GM12891 (cell line): ENCODE measurements around the gene HS3ST4.

Experiments used
- DNase-seq: peaks from one replicate; pipeline ENCODE4 v3.0.0; 2011; ENCODE audit warnings: low spot score; ENCODE audit not compliant: insufficient read length
- FAIRE-seq: peaks from 2 replicates; lab custom pipeline; 2011; peaks lifted over from hg19 to GRCh38; lab: Jason Lieb, UNC
- PAX5 ChIP-seq: IDR thresholded peaks from 2 replicates; pipeline ENCODE4 v1.6.1; 2011; ENCODE audit warnings: low read length, moderate library complexity, mild to moderate bottlenecking; ENCODE audit not compliant: insufficient read depth, severe bottlenecking
- POLR2A ChIP-seq: IDR thresholded peaks from 2 replicates; pipeline ENCODE4 v1.6.1; 2011; ENCODE audit warnings: low read depth, low read length, control low read depth
- POLR2AphosphoS5 ChIP-seq: IDR thresholded peaks from 2 replicates; pipeline ENCODE4 v1.6.1; 2011; ENCODE audit warnings: low read depth, low read length, control low read depth
- POU2F2 ChIP-seq: IDR thresholded peaks from 2 replicates; pipeline ENCODE4 v1.6.1; 2011; ENCODE audit warnings: low read depth, mild to moderate bottlenecking, control low read depth, low read length, moderate library complexity
- SPI1 ChIP-seq: IDR thresholded peaks from 2 replicates; pipeline ENCODE4 v1.6.1; 2011; ENCODE audit warnings: low read depth, low read length, control low read depth
- TAF1 ChIP-seq: IDR thresholded peaks from 2 replicates; pipeline ENCODE4 v1.6.1; 2011; ENCODE audit warnings: low read depth, low read length, control low read depth

HS3ST4 gene

DNA sequence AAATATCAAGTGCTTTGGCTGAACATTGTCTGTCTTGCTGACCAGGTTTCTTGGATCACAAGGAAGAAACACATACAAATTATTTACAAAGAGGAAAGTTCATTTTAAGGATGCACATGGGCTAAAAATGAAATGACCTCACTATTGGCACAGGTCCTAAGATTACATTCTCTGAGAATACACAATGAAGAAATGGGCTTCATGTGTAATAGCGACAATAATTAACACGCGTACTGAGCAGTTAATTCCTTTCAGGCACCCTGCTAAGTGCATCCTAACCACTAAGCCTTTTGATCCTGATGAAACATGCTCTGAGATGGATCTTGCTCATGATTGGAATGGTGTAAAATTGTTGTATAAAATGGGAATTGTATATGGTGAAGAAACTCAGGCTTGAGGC lies 429.0 kb downstream of the HS3ST4 start:
- TF ChIP-seq POLR2A: no peak
- no peak for TF ChIP-seq POU2F2
- TF ChIP-seq PAX5: no peak
- TF ChIP-seq SPI1: no peak
- TF ChIP-seq POLR2AphosphoS5: no peak
- TF ChIP-seq TAF1: no peak
- no peak for DNase-seq
- FAIRE-seq: no peak

DNA sequence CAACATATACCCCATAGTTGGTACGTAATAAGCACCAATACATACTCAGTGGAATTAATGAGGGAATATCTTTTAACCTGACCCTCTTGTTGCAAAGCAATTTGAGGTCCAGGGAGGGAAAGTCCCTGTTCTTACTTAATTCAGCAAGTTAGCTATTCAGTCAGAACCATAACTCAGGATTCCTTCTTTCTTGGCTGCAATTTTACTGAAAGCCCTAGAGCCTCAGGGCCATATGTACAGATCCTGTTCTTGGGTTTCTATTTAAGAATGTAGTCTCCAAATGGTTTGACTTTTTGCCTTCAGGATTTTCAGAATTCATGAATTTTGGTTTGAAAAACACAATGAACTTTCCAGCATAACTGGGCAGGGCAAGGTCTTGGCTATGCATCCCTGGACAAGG lies 436.5 kb downstream of the HS3ST4 start:
- FAIRE-seq: no peak

DNA sequence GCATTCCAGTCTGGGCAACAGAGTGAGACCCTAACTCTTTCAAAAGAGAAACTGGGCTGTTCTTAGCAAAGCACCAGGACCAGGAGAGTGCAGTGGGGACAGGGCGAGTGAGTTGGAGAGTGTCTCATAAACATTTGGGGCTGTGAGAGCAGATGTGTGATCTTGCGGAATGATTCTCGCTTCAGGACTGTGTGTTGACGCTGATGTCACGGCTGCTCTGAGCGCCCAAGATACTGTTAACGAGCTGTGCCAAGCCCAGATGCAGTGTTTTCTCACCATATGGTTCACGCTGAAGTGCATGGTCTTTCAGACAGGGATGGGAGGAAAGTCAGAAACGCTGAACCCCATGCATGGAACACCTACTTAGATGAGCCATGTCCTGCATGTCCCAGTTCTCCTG lies 438.2 kb downstream of the HS3ST4 start:
- TF ChIP-seq SPI1: no peak
- TF ChIP-seq POU2F2: no peak
- TF ChIP-seq PAX5: no peak
- no peak for TF ChIP-seq TAF1
- TF ChIP-seq POLR2AphosphoS5: no peak
- TF ChIP-seq POLR2A: no peak
- no peak for FAIRE-seq
- DNase-seq: no peak

More for the DNA sequence above, 436.5 kb downstream of the HS3ST4 start:
- DNase-seq: no peak
- TF ChIP-seq POU2F2: no peak
- TF ChIP-seq PAX5: no peak
- no peak for TF ChIP-seq POLR2A
- TF ChIP-seq TAF1: no peak
- no peak for TF ChIP-seq POLR2AphosphoS5
- TF ChIP-seq SPI1: no peak

DNA sequence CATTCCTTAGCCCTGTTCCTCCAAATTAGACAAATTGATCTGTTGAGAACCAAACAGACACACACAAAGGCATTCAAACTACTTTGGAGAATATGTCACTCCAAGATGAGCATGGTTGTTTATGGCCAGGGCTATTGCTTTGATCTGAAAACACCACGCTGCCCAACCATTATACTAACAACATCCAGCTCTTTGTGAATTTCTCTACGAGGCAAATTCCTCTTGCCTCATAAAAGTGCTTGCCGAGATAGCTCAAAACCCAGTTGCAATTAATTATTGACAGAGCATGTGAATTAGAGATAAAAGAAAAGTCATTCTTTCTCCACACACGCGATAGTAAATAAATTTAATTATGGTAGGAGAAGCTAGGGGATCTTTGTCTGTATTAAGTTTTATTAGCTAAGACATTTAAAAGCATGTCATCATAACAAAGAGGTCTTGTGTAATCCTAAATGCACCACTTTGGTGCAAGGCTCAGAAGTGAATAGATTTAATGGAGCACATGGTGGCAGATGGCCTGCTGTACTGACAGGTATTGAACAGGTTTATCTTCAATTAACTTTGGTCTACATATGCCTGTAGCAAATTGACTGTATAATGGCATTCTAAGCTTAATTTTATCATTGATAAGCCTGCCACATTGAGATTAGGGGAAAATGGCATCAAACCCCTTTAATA lies 441.8 kb downstream of the HS3ST4 start:
- DNase-seq (no peak), FAIRE-seq (no peak)
- TF ChIP-seq POLR2A: no peak
- TF ChIP-seq POLR2AphosphoS5: no peak
- TF ChIP-seq PAX5: no peak
- no peak for TF ChIP-seq SPI1
- no peak for TF ChIP-seq POU2F2
- no peak for TF ChIP-seq TAF1

DNA sequence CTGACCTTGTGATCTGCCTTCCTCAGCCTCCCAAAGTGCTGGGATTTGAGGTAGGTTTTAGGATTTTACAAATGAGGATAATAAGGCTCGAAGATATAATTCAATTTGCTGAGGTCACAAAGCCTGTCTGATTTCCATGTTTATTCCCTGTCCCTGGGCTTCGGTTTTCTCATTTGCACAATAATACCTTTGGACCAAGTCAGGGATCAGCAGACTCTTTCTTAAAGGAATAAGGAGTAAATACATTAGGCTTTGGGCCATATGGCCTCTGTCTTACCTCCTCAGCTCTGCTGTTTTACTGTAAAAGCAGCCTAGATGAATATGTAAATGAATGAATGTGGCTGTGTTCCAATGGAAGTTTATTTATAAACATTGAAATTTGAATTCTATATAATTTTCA lies 442.8 kb downstream of the HS3ST4 start:
- DNase-seq (no peak), FAIRE-seq (no peak)
- no peak for TF ChIP-seq POLR2A
- no peak for TF ChIP-seq POU2F2
- no peak for TF ChIP-seq POLR2AphosphoS5
- TF ChIP-seq SPI1: no peak
- TF ChIP-seq TAF1: no peak

DNA sequence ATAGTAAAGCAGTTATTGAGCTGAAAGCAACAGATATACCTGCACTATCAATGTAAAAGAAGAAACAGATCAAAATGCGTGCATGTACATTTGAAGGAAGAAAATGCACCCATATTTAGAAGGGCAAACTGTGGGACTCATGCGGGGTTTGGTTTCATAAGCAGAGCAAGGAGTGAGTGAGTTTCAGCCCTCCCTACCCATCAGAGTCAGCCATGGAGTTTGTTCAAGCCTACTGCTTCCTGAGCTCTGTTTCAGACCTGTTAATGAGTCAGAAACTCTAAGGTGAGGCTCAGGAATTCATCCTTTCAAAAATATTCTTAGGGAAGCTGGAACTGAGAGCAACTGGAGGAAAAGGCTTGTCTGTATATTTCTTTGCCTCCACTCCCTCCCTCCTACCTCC lies 446.2 kb downstream of the HS3ST4 start:
- TF ChIP-seq PAX5 (no peak), POU2F2 (no peak), POLR2A (no peak), POLR2AphosphoS5 (no peak), TAF1 (no peak), SPI1 (no peak)
- DNase-seq: no peak
- no peak for FAIRE-seq

DNA sequence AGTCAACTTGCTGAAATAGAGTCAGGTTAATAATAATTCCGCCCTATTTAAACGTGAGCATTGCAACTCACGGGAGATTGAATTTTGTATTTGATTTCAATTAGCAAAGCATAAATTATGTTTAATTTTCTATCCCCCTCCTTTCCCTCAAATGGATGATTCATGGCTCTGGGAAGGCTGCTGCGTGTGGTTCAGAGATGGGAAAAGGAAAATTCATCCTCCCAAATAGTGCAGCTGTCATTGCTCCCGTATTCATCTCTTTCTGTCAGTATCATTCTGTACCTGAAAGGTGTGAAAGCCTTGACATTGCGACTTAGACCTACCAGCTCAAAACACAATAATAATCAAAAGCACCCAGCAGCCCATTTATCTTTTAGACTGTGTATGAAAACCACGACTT lies 447.3 kb downstream of the HS3ST4 start:
- TF ChIP-seq SPI1 (no peak), TAF1 (no peak), PAX5 (no peak), POU2F2 (no peak)
- DNase-seq (no peak), FAIRE-seq (no peak)

DNA sequence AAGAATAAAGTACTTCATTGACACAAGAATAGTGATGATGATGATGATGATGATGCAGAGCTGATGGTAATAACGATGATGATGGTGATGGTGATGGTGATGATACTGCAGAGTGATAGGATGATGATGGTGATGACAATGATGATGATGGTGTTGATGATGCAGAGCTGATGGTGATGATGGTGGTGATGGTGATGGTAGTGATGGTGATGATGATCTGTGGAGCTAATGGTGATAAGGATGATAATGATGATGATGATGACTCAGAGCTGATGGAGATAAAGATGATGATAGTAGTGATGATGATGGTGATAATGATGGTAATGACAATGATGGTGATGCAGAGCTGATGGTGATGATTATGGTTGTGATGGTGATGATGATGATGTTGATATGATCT lies 448.1 kb downstream of the HS3ST4 start:
- TF ChIP-seq POLR2AphosphoS5 (no peak), TAF1 (no peak)
- DNase-seq: no peak
- FAIRE-seq: peak; percentile 72

DNA sequence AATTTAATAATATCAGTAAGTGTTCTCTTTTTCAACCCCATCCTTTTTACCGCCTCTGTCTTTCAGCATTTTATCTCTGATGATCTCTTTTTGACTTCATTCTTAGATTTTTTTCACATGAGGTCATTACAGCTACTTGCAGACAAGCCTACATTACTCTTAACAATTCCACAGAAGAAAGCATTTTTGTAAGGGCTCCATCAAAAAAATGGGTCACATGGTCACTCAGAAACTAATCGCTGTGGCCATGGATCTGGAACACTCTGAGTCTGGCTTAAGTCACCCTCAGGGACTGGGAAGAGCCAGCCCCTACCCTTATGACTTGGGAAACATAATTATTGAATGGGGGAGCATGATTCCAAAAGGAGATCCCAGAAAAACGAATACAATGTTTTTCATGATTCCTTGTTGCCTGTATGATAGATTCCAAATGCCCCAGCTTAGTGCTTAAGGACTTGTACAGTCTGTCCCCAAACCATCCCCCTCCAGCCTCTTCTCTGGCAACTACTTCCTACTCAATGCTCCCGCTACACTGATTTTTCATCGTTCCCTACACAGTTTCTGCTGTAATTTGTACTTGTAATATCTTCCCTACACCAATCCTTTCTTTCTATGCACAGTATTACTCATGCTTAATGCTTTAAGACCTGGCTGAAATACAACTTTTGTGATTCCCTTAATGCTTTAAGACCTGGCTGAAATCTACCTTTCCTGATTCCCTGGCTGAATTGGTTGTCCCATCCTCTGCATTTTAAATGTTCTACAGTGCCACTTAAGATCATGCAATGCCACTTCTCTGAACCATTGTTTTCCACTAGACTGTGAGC lies 457.8 kb downstream of the HS3ST4 start:
- no peak for TF ChIP-seq POU2F2
- no peak for TF ChIP-seq SPI1
- TF ChIP-seq TAF1: no peak
- no peak for TF ChIP-seq POLR2AphosphoS5
- no peak for TF ChIP-seq PAX5
- TF ChIP-seq POLR2A: no peak
- DNase-seq (no peak), FAIRE-seq (no peak)

DNA sequence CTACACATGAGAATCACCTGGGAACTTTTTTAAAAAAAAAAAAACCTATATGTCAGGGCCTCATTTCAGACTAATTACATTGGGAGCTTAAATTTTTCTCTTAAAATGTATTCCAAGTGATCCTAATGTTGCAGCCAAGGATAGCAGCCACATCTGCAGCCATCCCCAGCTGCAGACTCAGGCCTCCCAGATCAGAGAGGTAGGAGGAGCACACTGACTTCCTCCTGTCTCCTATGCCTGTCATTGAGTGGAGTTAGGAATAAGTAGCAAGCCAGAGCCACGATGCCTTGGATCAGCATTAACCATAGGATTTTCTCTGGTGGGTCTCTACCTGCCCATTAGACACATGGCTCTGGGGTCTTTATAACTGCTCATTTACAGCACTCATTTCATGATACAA lies 463.5 kb downstream of the HS3ST4 start:
- no peak for TF ChIP-seq SPI1
- TF ChIP-seq TAF1: no peak
- no peak for TF ChIP-seq POLR2A
- TF ChIP-seq POLR2AphosphoS5: no peak
- TF ChIP-seq POU2F2: no peak
- TF ChIP-seq PAX5: no peak
- DNase-seq (no peak), FAIRE-seq (no peak)
